ENCODE measurements around the gene GOT1. TPM values are rescaled to one million over a fixed set of nuclear protein-coding genes. Genes with fewer than 3 reads are reported as not detected.

Gene GOT1
- total and polyA plus RNA-seq, 2 of the 8 experiments (the other 6 are each of a cell fraction or from before 2014, with no cell fraction given) = 16.7 to 47.0 TPM

DNA sequence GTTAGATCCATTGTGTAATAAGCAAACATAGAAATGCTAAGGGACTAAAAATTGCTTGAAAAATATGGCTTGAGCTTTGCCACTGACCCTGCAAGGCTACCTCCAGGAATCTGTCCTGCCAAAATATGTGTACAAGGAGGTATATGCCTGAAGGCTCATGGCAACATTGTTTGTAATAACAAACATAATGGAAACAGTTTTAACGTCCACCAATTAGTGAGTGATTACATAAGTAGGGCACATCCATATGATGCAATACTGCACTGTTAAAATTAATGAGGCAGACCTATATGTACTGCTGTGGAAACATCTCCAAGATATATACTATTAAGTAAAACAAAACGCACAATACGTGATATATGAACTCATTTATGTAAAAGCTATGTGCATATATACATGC is 13.1 kb upstream of the GOT1 start (continued):
- TF ChIP-seq, protein P1, sequence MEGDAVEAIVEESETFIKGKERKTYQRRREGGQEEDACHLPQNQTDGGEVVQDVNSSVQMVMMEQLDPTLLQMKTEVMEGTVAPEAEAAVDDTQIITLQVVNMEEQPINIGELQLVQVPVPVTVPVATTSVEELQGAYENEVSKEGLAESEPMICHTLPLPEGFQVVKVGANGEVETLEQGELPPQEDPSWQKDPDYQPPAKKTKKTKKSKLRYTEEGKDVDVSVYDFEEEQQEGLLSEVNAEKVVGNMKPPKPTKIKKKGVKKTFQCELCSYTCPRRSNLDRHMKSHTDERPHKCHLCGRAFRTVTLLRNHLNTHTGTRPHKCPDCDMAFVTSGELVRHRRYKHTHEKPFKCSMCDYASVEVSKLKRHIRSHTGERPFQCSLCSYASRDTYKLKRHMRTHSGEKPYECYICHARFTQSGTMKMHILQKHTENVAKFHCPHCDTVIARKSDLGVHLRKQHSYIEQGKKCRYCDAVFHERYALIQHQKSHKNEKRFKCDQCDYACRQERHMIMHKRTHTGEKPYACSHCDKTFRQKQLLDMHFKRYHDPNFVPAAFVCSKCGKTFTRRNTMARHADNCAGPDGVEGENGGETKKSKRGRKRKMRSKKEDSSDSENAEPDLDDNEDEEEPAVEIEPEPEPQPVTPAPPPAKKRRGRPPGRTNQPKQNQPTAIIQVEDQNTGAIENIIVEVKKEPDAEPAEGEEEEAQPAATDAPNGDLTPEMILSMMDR (IDR thresholded peaks at IDR 0.05; ENCODE audit: control extremely low read depth in 1 of 3, insufficient read depth in 1 of 3, low read depth in 1 of 3, low read length in 3 of 3) = no peak
- TF ChIP-seq RNF2 (IDR thresholded peaks at IDR 0.05; ENCODE audit: borderline replicate concordance, low read depth, low read length, missing control alignments, poor library complexity, severe bottlenecking) = no peak

Measured in H1 (cell line).